Stimulated activated CD4-positive, alpha-beta T cell treated with anti-CD3 and anti-CD28 coated beads, Interleukin-1b, Interleukin-23, amount 100 ng/mL, for 48 hours (primary cell): ENCODE results near the gene CEP104.

Experiments used
- DNase-seq: peaks from one replicate; pipeline ENCODE4 v3.0.0-alpha.2; 2020

Gene CEP104

DNA sequence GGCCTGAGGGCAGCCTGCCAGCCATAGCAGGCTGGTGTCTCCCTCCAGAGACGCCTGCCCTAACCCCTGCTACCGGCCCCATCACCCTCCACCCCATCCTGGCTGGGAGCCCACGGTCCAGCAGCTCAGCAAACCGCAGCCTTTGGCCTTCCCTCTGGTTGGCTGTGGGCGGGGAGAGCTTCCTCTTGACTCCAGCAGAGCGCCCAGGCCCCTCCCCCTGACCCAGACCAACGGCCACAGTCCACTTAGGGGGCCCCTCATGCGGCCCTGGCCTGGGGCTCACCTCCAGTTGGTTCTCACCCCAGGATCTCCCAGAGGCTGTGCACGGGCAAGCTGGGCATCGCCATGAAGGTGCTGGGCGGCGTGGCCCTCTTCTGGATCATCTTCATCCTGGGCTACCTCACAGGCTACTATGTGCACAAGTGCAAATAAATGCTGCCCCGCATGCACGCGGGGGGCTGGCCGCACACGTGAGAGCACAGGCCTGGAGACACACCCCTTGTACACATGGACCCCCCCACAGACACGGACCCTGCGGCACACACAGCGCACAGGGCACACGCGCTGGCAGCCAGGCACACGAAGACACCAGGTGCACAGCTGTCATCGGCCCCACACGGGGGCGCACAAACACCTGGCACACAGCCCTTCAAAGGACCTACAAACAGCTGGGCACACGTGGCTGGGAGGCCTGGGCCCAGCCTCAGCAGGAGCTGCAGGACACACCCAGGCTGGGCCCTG, 81.4 kb downstream of the CEP104 start:
- DNase-seq: peak; percentile 65

DNA sequence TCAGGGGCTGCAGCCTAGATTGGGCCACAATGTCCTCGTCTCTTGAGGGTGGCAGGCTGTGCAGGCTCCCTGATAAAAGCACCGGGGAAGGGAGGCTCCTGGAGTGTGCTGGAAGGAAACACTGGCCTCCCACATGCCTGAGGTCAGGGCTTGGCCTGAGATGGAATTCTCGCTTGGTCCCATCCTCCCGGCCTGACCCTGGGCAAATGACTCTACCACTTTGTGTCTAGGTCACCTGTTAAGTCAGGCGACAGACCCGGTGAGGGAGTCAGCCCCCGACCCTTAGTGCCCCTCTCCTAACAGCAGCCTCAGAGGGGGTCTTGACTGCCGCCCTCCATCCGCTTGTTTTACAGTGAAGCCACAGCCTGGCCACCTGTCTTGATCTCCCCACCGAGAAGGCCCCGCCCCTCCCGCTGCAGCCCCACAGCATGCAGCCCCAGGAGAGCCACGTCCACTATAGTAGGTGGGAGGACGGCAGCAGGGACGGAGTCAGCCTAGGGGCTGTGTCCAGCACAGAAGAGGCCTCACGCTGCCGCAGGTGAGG, 82.0 kb downstream of the CEP104 start:
- no peak for DNase-seq

- DNase-seq: no peak
These were observed 82.6 kb downstream of the CEP104 start for GRCh38 chr1:3774276-3774945.

GRCh38 chr1:3773572-3774275, 83.3 kb downstream of the CEP104 start:
- no peak for DNase-seq

- DNase-seq: no peak
These were observed 84.1 kb downstream of the CEP104 start, which contains the start of gene SMIM1 for GRCh38 chr1:3772715-3773571. TSS of gene SMIM1 (plus strand) at chr1:3772749. CDS start at chr1:3775374, 2,625 bp downstream.

DNA sequence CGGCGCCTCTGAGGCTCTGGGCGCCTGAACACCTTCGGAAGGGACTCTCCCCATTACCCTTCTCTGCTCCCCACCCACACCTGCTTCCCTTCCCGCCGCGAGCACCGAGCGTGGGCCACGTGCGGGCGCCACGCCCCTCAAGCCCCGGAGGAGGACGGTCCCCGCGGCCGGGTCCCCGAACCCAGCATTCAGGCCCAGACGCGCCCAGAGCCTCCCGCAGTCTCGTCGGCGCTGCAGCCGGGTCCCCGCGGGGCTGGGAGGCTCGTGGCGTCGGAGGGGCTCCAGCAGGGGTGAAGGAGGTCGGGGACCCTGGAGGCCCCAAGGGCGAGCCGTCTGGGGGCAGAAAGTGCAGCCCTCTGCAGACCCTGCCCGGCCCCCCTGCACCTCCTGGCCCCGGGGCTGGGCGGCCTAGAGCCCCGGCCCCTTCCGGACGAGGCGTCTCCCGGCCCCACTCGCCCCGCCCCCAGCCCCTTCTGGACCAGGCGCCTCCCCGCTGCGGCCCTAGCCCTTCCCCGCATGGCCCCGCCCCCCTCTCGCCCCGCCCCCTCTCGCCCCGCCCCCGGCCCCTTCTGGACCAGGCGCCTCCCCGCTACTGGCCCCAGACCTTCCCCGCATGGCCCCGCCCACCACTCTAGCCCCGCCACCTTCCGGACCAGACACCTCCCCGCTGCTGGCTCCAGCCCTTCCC, 84.8 kb downstream of the CEP104 start:
- peak; percentile 91 for DNase-seq

DNA sequence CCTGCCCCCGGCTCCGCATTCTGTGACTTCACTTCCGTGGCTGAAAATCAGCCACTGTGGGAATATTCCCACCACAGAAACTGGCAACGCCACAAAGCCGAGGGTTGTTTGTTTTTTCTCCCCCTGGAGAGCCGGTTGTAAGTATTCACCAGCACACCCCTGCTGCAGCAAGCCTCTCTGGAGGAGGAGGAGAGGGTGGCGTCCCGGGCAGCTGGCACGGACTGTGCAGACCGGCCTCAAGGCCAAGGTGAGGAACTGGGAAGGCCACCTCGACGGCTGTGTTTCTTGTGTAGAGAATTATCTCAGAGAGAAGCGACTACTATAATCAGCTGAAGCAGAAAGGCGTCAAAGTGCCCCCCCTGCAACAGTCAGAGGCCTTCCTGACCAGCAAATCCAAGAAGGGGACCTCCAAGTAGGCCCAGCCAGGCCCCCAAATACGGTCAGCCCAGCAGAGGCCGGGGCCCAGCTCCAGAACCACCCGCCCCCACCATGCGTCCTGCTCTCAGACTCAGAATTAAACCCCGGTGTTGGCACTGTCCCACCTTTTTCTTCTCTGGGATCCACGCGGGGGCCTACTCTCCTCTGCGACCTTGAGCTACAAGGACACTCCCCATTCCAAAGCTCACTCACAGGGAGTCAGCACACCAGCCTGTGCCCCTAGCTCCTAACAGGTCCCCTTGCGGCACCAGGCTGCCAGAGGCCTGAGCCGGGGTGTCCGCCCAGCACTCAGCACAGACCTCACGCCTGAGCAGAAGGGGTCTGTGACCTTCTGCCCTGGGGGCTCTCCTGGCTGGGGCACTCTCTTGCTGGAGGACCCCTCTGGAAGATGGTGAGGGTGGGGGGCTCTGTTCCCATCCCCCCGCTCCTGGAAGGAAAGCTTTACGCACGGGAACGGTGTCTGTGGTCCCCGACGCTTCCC, 85.6 kb downstream of the CEP104 start:
- no peak for DNase-seq

GRCh38 chr1:3770047-3770765, 86.8 kb downstream of the CEP104 start:
- DNase-seq: no peak

DNA sequence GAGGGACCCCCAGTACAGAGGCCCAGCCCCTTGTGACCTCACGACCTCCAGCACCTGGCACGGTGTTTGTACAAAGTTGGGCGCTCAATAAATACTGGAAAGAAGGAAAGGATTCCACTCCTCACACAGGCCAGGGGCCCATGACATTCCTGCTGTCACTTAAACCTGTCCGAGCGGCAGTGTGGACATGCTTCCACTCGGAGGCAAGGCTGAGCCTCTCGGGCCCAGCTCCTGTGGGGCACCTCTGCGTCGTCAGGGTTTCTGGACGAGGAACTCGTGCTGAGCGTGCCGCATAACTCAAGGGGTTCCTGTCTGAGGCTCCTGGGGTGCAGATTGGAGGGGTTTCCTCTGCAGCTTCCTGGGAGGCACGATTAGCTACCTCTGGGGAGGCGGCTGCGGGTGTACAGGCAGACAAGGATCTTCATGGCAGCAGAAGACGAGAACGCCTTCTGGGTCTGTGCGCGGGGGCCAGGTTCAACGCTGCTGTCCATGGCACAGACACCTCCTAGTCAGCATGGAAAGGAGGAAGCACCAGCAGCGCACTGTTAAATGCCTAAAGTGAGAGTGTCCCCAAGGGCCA, 88.1 kb downstream of the CEP104 start:
- no peak for DNase-seq

DNA sequence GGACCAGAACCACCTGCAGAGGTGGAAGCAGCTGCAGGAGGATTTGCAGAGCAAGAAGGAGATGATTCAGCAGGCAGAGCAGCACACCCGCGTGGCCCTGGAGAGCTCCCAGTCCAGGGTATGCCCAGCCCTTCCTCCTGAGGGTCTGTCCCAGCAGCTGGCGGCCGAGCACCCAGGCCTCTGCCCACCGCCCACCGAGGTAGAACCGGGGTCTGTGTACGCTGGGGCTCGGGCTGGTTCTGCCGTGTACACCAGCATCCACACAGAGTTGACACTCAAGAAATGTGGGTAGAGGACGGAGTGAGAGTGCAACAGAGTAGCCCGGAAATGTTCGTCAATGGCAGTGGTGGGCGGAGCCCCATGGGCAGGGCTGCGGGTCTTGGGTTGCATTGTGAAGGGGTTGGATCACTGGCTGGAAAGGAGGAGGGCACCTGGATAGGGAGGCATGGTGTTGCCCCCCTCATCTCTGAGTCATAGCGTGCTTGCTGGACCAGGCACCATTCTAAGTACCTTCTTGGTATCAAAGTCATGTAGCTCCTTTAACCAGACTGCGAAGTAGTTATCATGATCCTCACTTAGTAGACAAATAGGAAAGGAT, 89.6 kb downstream of the CEP104 start:
- DNase-seq: no peak

DNA sequence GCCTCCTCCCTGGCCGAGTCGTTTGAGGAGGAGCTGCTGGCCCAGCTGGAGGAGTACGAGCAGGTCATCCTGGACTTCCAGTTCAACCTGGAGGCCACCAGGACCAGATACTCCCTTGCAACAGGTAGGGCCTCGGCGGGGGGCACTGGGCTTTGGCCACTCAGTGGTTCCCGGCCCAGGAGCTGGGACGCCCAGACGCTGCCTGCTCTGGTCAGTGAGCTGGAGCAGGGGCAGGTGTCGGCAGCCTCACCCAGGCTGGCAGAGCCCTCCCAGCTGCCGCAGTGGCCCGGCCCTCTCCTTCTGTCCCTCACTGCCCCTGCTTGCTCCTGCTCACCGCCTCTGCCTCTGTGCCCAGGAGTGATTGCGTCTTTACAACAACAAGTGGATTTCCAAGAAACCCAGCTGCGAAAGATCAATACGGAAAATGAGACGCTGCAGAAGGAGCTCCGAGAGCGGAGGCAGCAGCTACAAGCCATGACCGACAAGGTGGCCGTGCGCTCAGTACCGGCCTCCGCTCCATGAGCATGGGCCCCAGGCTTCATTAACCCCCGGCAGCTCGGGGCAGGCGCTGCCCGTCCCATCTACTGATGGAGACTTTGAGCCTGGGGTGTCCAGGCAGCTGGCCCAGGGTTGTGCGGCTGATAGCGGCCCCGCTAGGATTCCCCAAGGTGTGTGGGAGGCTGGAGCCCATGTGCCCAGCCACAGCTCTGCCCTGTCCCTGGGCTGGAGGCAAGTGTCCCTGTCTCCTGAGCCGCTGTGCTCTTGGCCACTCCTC, 93.5 kb downstream of the CEP104 start:
- DNase-seq: no peak

DNA sequence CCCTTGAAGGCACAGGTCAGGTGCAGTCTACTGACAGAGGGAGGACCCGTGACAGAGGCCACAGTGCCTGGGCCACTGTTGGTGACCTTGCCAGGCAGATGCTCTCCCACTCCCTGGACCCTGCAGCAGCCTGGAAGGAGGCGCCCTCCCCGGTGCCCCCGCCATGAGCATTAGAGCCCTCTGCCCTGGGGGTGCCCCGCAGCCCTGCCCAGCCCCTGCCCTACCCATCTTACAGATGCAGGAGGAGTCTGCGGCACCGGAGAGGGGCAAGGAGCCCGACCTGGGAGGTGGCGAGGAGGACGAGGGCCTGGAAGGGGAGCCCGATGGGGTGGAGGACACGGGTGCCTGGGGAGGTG, 94.2 kb downstream of the CEP104 start:
- no peak for DNase-seq

GRCh38 chr1:3762151-3762872, 94.7 kb downstream of the CEP104 start:
- DNase-seq: no peak
